CD4-positive, alpha-beta T cell treated with Interleukin-6 for 4 hours (primary cell): ENCODE measurements around the gene C4BPA.
A peak's percentile ranks its signal among the peaks of the same experiment; 100 is the strongest.

Source experiments
- DNase-seq: peaks from one replicate; pipeline ENCODE4 v3.0.0-alpha.2; 2020; ENCODE audit warnings: mixed read lengths

Gene C4BPA

GRCh38 chr1:207077470-207078377 is 26.3 kb upstream of the C4BPA start:
- peak; percentile 73 for DNase-seq

- DNase-seq, result no peak
These were observed 25.4 kb upstream of the C4BPA start for GRCh38 chr1:207078578-207079132.

- no peak for DNase-seq
These were observed 24.3 kb upstream of the C4BPA start for GRCh38 chr1:207079706-207080241.

GRCh38 chr1:207081088-207081487 is 22.9 kb upstream of the C4BPA start:
- DNase-seq, result no peak

- no peak for DNase-seq
These were observed 22.2 kb upstream of the C4BPA start for GRCh38 chr1:207081806-207082205.

- no peak for DNase-seq
These were observed 19.8 kb upstream of the C4BPA start for GRCh38 chr1:207084232-207084631.

- peak; percentile 60 for DNase-seq
These were observed 19.3 kb upstream of the C4BPA start for GRCh38 chr1:207084701-207085180.

GRCh38 chr1:207085887-207086286 is 18.1 kb upstream of the C4BPA start:
- no peak for DNase-seq

GRCh38 chr1:207088161-207088560 is 15.9 kb upstream of the C4BPA start:
- no peak for DNase-seq

GRCh38 chr1:207088701-207089626 is 15.1 kb upstream of the C4BPA start, which contains the start of gene C4BPB:
Gene C4BPB (plus strand): TSS chr1:207088860. CDS start chr1:207089532, 672 bp downstream.
- peak; percentile 18 for DNase-seq

- no peak for DNase-seq
These were observed 14.2 kb upstream of the C4BPA start for GRCh38 chr1:207089627-207090355.

- DNase-seq, result no peak
These were observed 12.7 kb upstream of the C4BPA start for GRCh38 chr1:207091200-207091908.

- DNase-seq, result no peak
These were observed 10.1 kb upstream of the C4BPA start for GRCh38 chr1:207093944-207094343.

- DNase-seq, result no peak
These were observed 6.1 kb upstream of the C4BPA start for GRCh38 chr1:207097871-207098324.

GRCh38 chr1:207101720-207102119 is 2.3 kb upstream of the C4BPA start:
- DNase-seq, result no peak

GRCh38 chr1:207102146-207102545 is 1.9 kb upstream of the C4BPA start:
- DNase-seq, result no peak

GRCh38 chr1:207102659-207103058 is 1.4 kb upstream of the C4BPA start:
- DNase-seq, result no peak

- no peak for DNase-seq
These were observed 5.0 kb downstream of the C4BPA start for GRCh38 chr1:207109004-207109403.

- no peak for DNase-seq
These were observed 8.7 kb downstream of the C4BPA start for GRCh38 chr1:207112616-207113296.

GRCh38 chr1:207115269-207115668 is 11.2 kb downstream of the C4BPA start:
- DNase-seq, result no peak

GRCh38 chr1:207124389-207124788 is 20.4 kb downstream of the C4BPA start:
- no peak for DNase-seq
